Activated T-cell treated with anti-CD3 and anti-CD28 coated beads, Interleukin-2, amount 50 U/mL, for 24 hours (primary cell): Measurements from ENCODE around the gene TRIM50.
A peak's percentile ranks its signal among the peaks of the same experiment; 100 is the strongest.
"Not testable (repeated sequence)": the region's sequence is repeated elsewhere in the genome, so short reads cannot be mapped to it uniquely, and the experiment has no call there.

Experiments
- DNase-seq: peaks from one replicate; pipeline ENCODE4 v3.0.0-alpha.2; 2020
- H3K27ac Mint-ChIP-seq: 2 replicates; pipeline ENCODE4 v1.8.0; 2020; ENCODE audit warnings: mild to moderate bottlenecking, mixed read lengths
- H3K27me3 Mint-ChIP-seq: 2 replicates; pipeline ENCODE4 v1.8.0; 2020; ENCODE audit warnings: mixed read lengths
- H3K36me3 Mint-ChIP-seq: 2 replicates; pipeline ENCODE4 v1.8.0; 2020; ENCODE audit warnings: low read depth, mixed read lengths
- H3K4me1 Mint-ChIP-seq: 2 replicates; pipeline ENCODE4 v1.8.0; 2020; ENCODE audit warnings: low read depth, mixed read lengths
- H3K4me3 Mint-ChIP-seq: 2 replicates; pipeline ENCODE4 v1.8.0; 2020; ENCODE audit warnings: mild to moderate bottlenecking, moderate library complexity, mixed read lengths
- H3K9me3 Mint-ChIP-seq: 2 replicates; pipeline ENCODE4 v1.8.0; 2020; ENCODE audit warnings: mixed read lengths

Gene TRIM50

GRCh38 chr7:73312831-73313520 is 14.9 kb downstream of the TRIM50 start:
- DNase-seq: no peak
- peaks cover 12% of the 10 kb centered on the region for H3K4me1 Mint-ChIP-seq
- no peaks in the 10 kb centered on the region for H3K27me3 Mint-ChIP-seq
- no peak overlapping the region for H3K27ac Mint-ChIP-seq
- H3K4me3 Mint-ChIP-seq: no peak overlapping the region
- peaks cover 8% of the 10 kb centered on the region for H3K36me3 Mint-ChIP-seq
- H3K9me3 Mint-ChIP-seq: peaks cover 2% of the 10 kb centered on the region

DNA sequence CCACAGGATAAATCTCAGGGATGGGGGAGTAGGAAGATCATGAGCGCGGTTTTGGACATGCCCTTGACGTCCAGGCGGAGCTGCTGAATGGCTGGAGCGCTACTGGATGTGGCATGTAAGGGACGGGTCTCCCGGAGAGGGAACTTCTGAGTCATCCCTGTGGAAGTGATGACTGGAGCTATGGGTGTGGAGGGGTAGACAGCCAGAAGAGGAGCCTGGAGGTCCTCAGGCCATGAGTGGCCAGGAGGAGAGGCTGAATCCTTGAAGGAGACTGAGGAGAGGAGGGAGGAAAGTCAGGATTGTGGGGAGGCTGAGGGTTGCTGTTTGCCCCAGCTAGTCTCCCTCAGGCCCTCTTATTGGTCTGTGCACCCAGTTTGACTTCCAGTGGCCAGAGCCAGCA is 16.5 kb downstream of the TRIM50 start:
- Mint-ChIP-seq H3K4me1 (peaks cover 26% of the 10 kb centered on the region), H3K36me3 (peaks cover 23% of the 10 kb centered on the region)
- not testable (repeated sequence) for H3K27ac Mint-ChIP-seq, H3K27me3 Mint-ChIP-seq, H3K4me3 Mint-ChIP-seq, DNase-seq, H3K9me3 Mint-ChIP-seq

DNA sequence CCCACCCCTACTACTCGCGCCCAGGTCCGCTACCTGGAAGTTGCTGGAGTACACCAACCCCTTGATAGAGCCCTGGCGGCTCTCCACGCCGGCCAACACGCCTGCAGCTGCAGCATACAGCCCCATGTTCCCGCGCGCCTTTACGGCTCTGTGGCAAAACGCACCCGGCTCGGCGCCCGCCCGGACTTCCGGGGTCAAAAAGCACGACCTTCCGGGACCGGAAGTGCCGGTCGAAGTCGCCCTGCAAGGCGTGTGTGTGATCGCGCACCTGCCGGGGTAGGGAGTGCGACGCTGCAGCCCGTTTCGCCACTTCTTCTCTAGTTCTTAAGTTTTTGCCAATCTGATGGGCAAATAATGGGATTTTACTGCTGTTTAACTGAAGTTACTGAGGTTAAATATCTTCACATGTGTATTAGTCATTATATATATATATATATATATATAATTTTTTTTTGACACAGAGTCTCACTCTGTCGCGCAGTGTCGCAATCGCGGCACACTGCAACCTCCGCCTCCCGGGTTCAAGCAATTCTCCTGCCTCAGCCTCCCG is 19.1 kb downstream of the TRIM50 start, which contains the start of gene NSUN5:
Gene NSUN5 (minus strand): TSS at position 162 of the 550 bp plus-strand sequence. CDS start 36 bp downstream, at position 126.
- Mint-ChIP-seq H3K9me3 (peaks cover 2% of the 10 kb centered on the region), H3K27ac (peak within 1 kb of the TSS; percentile 98), H3K4me3 (peak within 1 kb of the TSS; percentile 98), H3K36me3 (peaks cover 47% of the 10 kb centered on the region), H3K27me3 (no peaks in the 10 kb centered on the region), H3K4me1 (peaks cover 33% of the 10 kb centered on the region)
- peak; percentile 93 for DNase-seq

GRCh38 chr7:73308074-73308664 is 19.7 kb downstream of the TRIM50 start:
- Mint-ChIP-seq H3K4me3 (peak overlapping the region; percentile 98), H3K27me3 (no peaks in the 10 kb centered on the region), H3K27ac (peak overlapping the region; percentile 98), H3K9me3 (peaks cover 2% of the 10 kb centered on the region), H3K36me3 (peaks cover 51% of the 10 kb centered on the region), H3K4me1 (peaks cover 33% of the 10 kb centered on the region)
- no peak for DNase-seq

DNA sequence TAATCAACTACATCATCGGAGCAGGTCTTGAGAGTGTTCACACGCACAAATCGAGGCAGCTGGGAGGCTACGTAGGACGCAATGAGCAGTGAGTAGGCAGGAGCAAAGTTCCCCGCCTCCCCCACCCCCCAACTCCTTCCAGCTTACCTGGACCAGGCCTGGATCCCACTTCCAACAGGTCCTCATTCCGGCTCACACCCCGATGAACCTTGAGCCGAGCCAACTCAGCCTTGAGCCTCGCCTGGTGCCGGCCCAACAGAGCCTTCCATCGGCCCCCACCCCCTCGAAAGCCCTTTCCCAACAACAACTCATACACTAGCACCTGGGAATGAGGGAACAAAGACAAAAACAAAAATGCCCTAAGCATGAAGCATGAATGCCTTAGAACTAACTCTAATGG is 20.4 kb downstream of the TRIM50 start:
- H3K4me1 Mint-ChIP-seq: peaks cover 33% of the 10 kb centered on the region
- H3K27ac Mint-ChIP-seq: peak overlapping the region; percentile 98
- peaks cover 56% of the 10 kb centered on the region for H3K36me3 Mint-ChIP-seq
- H3K4me3 Mint-ChIP-seq: peak overlapping the region; percentile 98
- H3K9me3 Mint-ChIP-seq: peaks cover 2% of the 10 kb centered on the region
- no peak for DNase-seq
- H3K27me3 Mint-ChIP-seq: no peaks in the 10 kb centered on the region

GRCh38 chr7:73304612-73305387 is 23.1 kb downstream of the TRIM50 start:
- not testable (repeated sequence) for DNase-seq, H3K4me3 Mint-ChIP-seq, H3K27ac Mint-ChIP-seq, H3K9me3 Mint-ChIP-seq, H3K27me3 Mint-ChIP-seq
- Mint-ChIP-seq H3K4me1 (peaks cover 33% of the 10 kb centered on the region), H3K36me3 (peaks cover 59% of the 10 kb centered on the region)

DNA sequence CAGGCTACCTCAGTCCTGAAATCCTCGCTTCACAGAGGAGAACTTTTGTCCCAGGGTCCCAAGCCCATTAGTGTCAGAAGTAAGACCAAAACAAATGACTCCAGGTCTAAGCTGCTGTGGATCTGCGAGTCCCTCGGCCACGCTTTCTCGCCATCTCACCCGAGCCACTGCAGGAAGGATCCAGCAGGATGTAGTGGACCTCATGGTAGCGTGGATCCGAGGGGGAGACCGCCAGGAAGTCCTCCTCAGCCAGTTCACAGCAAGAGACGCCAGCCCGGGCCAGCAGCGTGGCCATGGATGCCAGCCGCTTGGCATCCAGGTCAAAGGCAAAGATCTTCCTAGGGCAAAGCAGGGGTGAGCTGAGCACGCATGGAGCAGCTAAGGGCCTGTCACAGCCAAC is 23.8 kb downstream of the TRIM50 start:
- Mint-ChIP-seq H3K27ac (peak overlapping the region; percentile 26), H3K36me3 (peaks cover 59% of the 10 kb centered on the region), H3K27me3 (no peaks in the 10 kb centered on the region), H3K4me3 (no peak overlapping the region), H3K9me3 (no peaks in the 10 kb centered on the region), H3K4me1 (peaks cover 28% of the 10 kb centered on the region)
- DNase-seq: no peak

DNA sequence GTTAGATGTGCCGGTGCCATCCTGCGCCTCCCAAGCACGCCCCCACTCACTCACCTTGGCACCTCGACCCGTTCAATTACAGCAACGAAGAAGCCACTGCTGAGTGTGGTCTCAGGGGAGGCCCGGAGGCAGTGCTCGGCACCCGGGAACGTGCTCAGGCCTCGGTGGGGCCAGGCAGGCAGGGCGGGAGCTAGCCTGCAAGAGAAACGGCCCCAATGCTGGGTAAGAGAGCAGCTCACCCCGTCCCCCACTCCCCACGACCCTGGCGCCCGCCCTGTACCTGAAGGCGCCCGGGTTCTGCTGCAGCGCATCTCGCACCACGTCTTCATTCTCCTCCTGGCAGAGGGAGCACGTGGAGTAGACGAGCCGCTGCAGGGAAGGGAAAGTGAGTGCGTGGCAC is 24.3 kb downstream of the TRIM50 start:
- Mint-ChIP-seq H3K27ac (no peak overlapping the region), H3K4me1 (peaks cover 24% of the 10 kb centered on the region), H3K4me3 (no peak overlapping the region), H3K36me3 (peaks cover 56% of the 10 kb centered on the region), H3K27me3 (no peaks in the 10 kb centered on the region), H3K9me3 (no peaks in the 10 kb centered on the region)
- DNase-seq: no peak

DNA sequence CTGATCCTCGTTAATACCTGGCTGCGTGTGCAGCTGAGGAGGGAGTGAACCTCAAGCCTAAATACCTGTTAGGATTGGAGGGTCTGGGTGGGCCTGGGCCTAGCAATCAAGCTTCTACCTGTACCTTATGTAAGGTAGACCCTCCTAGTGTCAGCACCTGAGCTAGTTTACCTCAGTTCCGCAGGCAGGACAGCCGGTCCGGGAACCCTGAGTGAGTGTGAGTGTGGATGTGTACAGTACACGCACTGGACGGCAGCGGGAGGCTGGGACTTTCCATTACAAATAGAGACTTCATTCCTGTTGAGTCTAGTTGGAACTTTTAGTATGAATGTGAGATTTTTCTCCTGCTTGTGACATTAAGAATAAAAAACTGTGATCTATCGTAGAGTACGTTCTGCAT is 25.0 kb downstream of the TRIM50 start:
- not testable (repeated sequence) for H3K27ac Mint-ChIP-seq, H3K27me3 Mint-ChIP-seq, H3K9me3 Mint-ChIP-seq, H3K4me3 Mint-ChIP-seq, DNase-seq
- Mint-ChIP-seq H3K36me3 (peaks cover 50% of the 10 kb centered on the region), H3K4me1 (peaks cover 19% of the 10 kb centered on the region)

GRCh38 chr7:73301108-73301507 is 26.8 kb downstream of the TRIM50 start:
- not testable (repeated sequence) for H3K9me3 Mint-ChIP-seq, DNase-seq, H3K4me1 Mint-ChIP-seq, H3K27ac Mint-ChIP-seq, H3K27me3 Mint-ChIP-seq, H3K4me3 Mint-ChIP-seq
- H3K36me3 Mint-ChIP-seq: peaks cover 33% of the 10 kb centered on the region

GRCh38 chr7:73299812-73300211 is 28.1 kb downstream of the TRIM50 start:
- H3K27ac Mint-ChIP-seq, H3K4me3 Mint-ChIP-seq, H3K4me1 Mint-ChIP-seq, DNase-seq, H3K9me3 Mint-ChIP-seq, H3K27me3 Mint-ChIP-seq: not testable (repeated sequence)
- H3K36me3 Mint-ChIP-seq: peaks cover 22% of the 10 kb centered on the region

GRCh38 chr7:73297706-73298105 is 30.2 kb downstream of the TRIM50 start:
- H3K4me3 Mint-ChIP-seq, H3K9me3 Mint-ChIP-seq, DNase-seq, H3K4me1 Mint-ChIP-seq, H3K27me3 Mint-ChIP-seq, H3K36me3 Mint-ChIP-seq, H3K27ac Mint-ChIP-seq: not testable (repeated sequence)

- not testable (repeated sequence) for H3K4me3 Mint-ChIP-seq, H3K27ac Mint-ChIP-seq, H3K9me3 Mint-ChIP-seq
Observed at GRCh38 chr7:73297235-73297634, 30.6 kb downstream of the TRIM50 start.

GRCh38 chr7:73277210-73277609 is 50.7 kb downstream of the TRIM50 start:
- H3K9me3 Mint-ChIP-seq, H3K36me3 Mint-ChIP-seq, DNase-seq, H3K4me3 Mint-ChIP-seq, H3K27me3 Mint-ChIP-seq, H3K4me1 Mint-ChIP-seq, H3K27ac Mint-ChIP-seq: not testable (repeated sequence)

More at GRCh38 chr7:73297235-73297634, 30.6 kb downstream of the TRIM50 start:
- not testable (repeated sequence) for H3K27me3 Mint-ChIP-seq, H3K4me1 Mint-ChIP-seq, DNase-seq, H3K36me3 Mint-ChIP-seq

GRCh38 chr7:73267813-73268212 is 60.1 kb downstream of the TRIM50 start:
- not testable (repeated sequence) for DNase-seq, H3K4me3 Mint-ChIP-seq, H3K27ac Mint-ChIP-seq, H3K9me3 Mint-ChIP-seq, H3K4me1 Mint-ChIP-seq, H3K27me3 Mint-ChIP-seq, H3K36me3 Mint-ChIP-seq
